ENCODE data around the gene PPP2CA. TPM values are rescaled to one million over a fixed set of nuclear protein-coding genes. Genes with fewer than 3 reads are reported as not detected.

Gene PPP2CA
- total RNA-seq, 2 experiments from 2014 or later = 132 to 178 TPM

GRCh38 chr5:134228624-134229023, 2.8 kb upstream of the PPP2CA start:
- Histone ChIP-seq H3K4me1 (ENCODE audit: insufficient read depth, low read length, poor library complexity, severe bottlenecking) (peaks cover 14% of the 10 kb centered on the region), H3K4me3 (ENCODE audit: low read depth, low read length, poor library complexity, severe bottlenecking) (no peak overlapping the region), H3K4me2 (ENCODE audit: low read length) (no peak overlapping the region), H3K36me3 (ENCODE audit: insufficient read depth, low read length) (peaks cover 17% of the 10 kb centered on the region), H4K20me1 (ENCODE audit: insufficient read depth, low read length) (peaks cover 16% of the 10 kb centered on the region), H3K9me3 (ENCODE audit: low read length) (no peaks in the 10 kb centered on the region), H3K79me2 (ENCODE audit: insufficient read depth, low read depth, low read length) (peaks cover 30% of the 10 kb centered on the region), H2AFZ (ENCODE audit: low read length) (no peak overlapping the region), H3K27ac (ENCODE audit: low read depth, low read length, poor library complexity, severe bottlenecking) (no peak overlapping the region), H3K9me2 (ENCODE audit: insufficient read depth, low read length) (no peaks in the 10 kb centered on the region)
- ChIA-PET POLR2A (interaction anchor here (0.6 to 1.2 kb wide), 4 partner anchors 27 to 1719 kb away, joined by 3 to 6 read pairs (median 4); no protein-coding TSS in a partner anchor), CTCF (ENCODE audit: unreplicated experiment) (no interaction called here)
- BruUV-seq (replicated peaks) = no TSS peak
- TF ChIP-seq EZH2phosphoT487 (IDR thresholded peaks at IDR 0.05; ENCODE audit: borderline replicate concordance, low read depth, low read length) = no peak
- no peak for TF ChIP-seq CTCF (conservative IDR thresholded peaks at IDR 0.05; ENCODE audit: low read length)
- intact Hi-C loops (cut with micrococcal nuclease; ENCODE audit: unreplicated experiment) = loop anchor here (5.0 kb wide), 2 partner anchors 144 to 509 kb away; partner anchors contain the start of genes CAMLG and UBE2B
- DNase-seq (ENCODE audit: low spot score) = no peak

- Histone ChIP-seq H3K27ac (ENCODE audit: low read depth, low read length, poor library complexity, severe bottlenecking) (no peak overlapping the region), H3K9me3 (ENCODE audit: low read length) (no peaks in the 10 kb centered on the region), H3K4me2 (ENCODE audit: low read length) (0 out of 2 replicates have a peak overlapping the region, but pooled peaks have one; percentile 89), H2AFZ (ENCODE audit: low read length) (no peak overlapping the region), H3K79me2 (ENCODE audit: insufficient read depth, low read depth, low read length) (peaks cover 38% of the 10 kb centered on the region), H3K4me1 (ENCODE audit: insufficient read depth, low read length, poor library complexity, severe bottlenecking) (peaks cover 23% of the 10 kb centered on the region), H3K36me3 (ENCODE audit: insufficient read depth, low read length) (peaks cover 26% of the 10 kb centered on the region), H3K4me3 (ENCODE audit: low read depth, low read length, poor library complexity, severe bottlenecking) (no peak overlapping the region), H4K20me1 (ENCODE audit: insufficient read depth, low read length) (peaks cover 25% of the 10 kb centered on the region), H3K9me2 (ENCODE audit: insufficient read depth, low read length) (no peaks in the 10 kb centered on the region)
- ChIA-PET CTCF (ENCODE audit: unreplicated experiment) (no interaction called here), POLR2A (interaction anchor here (2.5 to 3.3 kb wide), 2 partner anchors 9 to 51 kb away, joined by 10 to 22 read pairs; partner anchors contain the start of gene SKP1)
- no peak for TF ChIP-seq CTCF (conservative IDR thresholded peaks at IDR 0.05; ENCODE audit: low read length)
- TF ChIP-seq EZH2phosphoT487 (IDR thresholded peaks at IDR 0.05; ENCODE audit: borderline replicate concordance, low read depth, low read length) = no peak
- intact Hi-C loops (cut with micrococcal nuclease; ENCODE audit: unreplicated experiment) = loop anchor here (2.0 to 5.0 kb wide), 3 partner anchors 51 to 510 kb away; partner anchors contain the start of genes CAMLG, SKP1 and UBE2B
- DNase-seq (ENCODE audit: low spot score) = no peak
- no TSS peak for BruUV-seq (replicated peaks)
Observed at GRCh38 chr5:134227776-134228175, 1.9 kb upstream of the PPP2CA start.

- Histone ChIP-seq H3K4me1 (ENCODE audit: insufficient read depth, low read length, poor library complexity, severe bottlenecking) (peaks cover 28% of the 10 kb centered on the region), H3K36me3 (ENCODE audit: insufficient read depth, low read length) (peaks cover 31% of the 10 kb centered on the region), H3K27ac (ENCODE audit: low read depth, low read length, poor library complexity, severe bottlenecking) (peak overlapping the region; percentile 88), H3K4me2 (ENCODE audit: low read length) (peak overlapping the region; percentile 89), H3K9me3 (ENCODE audit: low read length) (no peaks in the 10 kb centered on the region), H2AFZ (ENCODE audit: low read length) (peak overlapping the region; percentile 92; the same call in 1 of the 2 replicates), H4K20me1 (ENCODE audit: insufficient read depth, low read length) (peaks cover 30% of the 10 kb centered on the region), H3K79me2 (ENCODE audit: insufficient read depth, low read depth, low read length) (peaks cover 43% of the 10 kb centered on the region), H3K9me2 (ENCODE audit: insufficient read depth, low read length) (no peaks in the 10 kb centered on the region), H3K4me3 (ENCODE audit: low read depth, low read length, poor library complexity, severe bottlenecking) (peak overlapping the region; percentile 93)
- DNase-seq (ENCODE audit: low spot score) = peak; percentile 30
- CTCF ChIA-PET (ENCODE audit: unreplicated experiment) = no interaction called here
- POLR2A ChIA-PET = interaction anchor here (0.6 to 7.1 kb wide), 8 partner anchors 9 to 434 kb away, joined by 3 to 69 read pairs (median 7); partner anchors contain the start of gene SKP1
- intact Hi-C loops (cut with micrococcal nuclease; ENCODE audit: unreplicated experiment) = loop anchor here (2.0 to 5.0 kb wide), 3 partner anchors 50 to 510 kb away; partner anchors contain the start of genes CAMLG, SKP1 and UBE2B
- BruUV-seq (replicated peaks) = no TSS peak
- TF ChIP-seq CTCF (conservative IDR thresholded peaks at IDR 0.05; ENCODE audit: low read length) (no peak), EZH2phosphoT487 (IDR thresholded peaks at IDR 0.05; ENCODE audit: borderline replicate concordance, low read depth, low read length) (no peak)
Observed at GRCh38 chr5:134227259-134227658, 1.4 kb upstream of the PPP2CA start.
